ENCODE measurements around the gene TPD52L1.

The TPD52L1 gene

DNA sequence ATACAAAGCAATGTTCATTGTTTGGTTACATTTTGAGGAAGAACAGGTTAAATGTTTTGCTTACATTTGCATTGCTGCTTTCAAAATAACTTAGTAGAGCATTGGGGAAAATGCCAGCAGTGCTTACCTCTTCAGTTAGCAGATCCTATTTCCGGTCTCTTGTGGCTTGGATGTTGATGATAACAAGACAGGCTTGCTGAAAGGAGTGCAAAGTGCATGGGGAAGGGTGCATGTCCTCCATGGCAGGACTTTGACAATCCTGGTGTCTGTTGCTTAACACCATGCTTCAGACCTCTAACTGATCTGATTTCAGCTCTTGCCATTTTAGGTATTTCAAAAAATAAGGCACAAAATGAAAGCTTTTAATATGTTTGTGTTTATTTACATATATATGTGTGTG, 21.1 kb downstream of the TPD52L1 start:
- DNase-seq (ENCODE audit: extremely low read depth in 1 of 2, low read depth in 1 of 2) = no peak

GRCh38 chr6:125175466-125176048, 22.0 kb downstream of the TPD52L1 start:
- DNase-seq (ENCODE audit: extremely low read depth in 1 of 2, low read depth in 1 of 2) = no peak

- no peak for DNase-seq (ENCODE audit: extremely low read depth in 1 of 2, low read depth in 1 of 2)
Measured at GRCh38 chr6:125182237-125183008, 28.9 kb downstream of the TPD52L1 start.

- DNase-seq (ENCODE audit: extremely low read depth in 1 of 2, low read depth in 1 of 2) = no peak
Measured at GRCh38 chr6:125183391-125183790, 29.8 kb downstream of the TPD52L1 start.

- DNase-seq (ENCODE audit: extremely low read depth in 1 of 2, low read depth in 1 of 2) = no peak
Measured at GRCh38 chr6:125188037-125188436, 34.5 kb downstream of the TPD52L1 start.

DNA sequence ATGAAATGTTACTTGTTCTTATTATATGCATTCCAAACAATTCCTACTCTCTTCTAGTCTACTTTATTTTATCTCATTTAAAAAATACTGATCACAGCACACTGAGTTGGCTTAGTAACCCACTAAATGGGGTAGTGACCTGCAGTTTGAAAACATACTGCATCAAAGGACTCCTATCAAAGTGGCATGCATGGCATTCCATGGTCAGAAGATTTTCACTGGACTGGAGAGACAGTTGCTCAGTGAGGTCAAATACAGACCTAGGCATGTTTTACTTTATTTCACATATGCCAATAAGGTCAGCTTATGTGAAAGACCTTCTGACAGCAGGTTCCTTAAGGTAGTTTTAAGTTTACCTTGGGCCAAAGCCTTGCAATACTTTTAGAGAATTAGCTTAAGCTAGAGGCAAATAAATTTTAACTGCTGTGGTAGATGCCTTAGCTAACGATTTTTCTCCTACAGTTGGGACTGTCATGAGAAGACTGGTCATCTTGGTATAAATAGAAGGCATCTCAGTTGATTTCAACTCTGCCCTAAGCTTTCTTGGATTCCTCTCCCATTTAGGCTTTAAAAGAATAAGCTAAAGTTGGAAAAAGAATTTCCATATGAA, 35.1 kb downstream of the TPD52L1 start:
- no peak for DNase-seq (ENCODE audit: extremely low read depth in 1 of 2, low read depth in 1 of 2)

GRCh38 chr6:125189494-125189893, 35.9 kb downstream of the TPD52L1 start:
- DNase-seq (ENCODE audit: extremely low read depth in 1 of 2, low read depth in 1 of 2) = no peak

- DNase-seq (ENCODE audit: extremely low read depth in 1 of 2, low read depth in 1 of 2) = no peak
Measured at GRCh38 chr6:125190667-125191066, 37.1 kb downstream of the TPD52L1 start.

GRCh38 chr6:125191916-125192609, 38.5 kb downstream of the TPD52L1 start:
- peak; percentile 13 to 32 for DNase-seq (ENCODE audit: extremely low read depth in 1 of 2, low read depth in 1 of 2)

GRCh38 chr6:125192610-125192930, 39.0 kb downstream of the TPD52L1 start:
- DNase-seq (ENCODE audit: extremely low read depth in 1 of 2, low read depth in 1 of 2) = no peak

GRCh38 chr6:125193208-125193607, 39.6 kb downstream of the TPD52L1 start:
- no peak for DNase-seq (ENCODE audit: extremely low read depth in 1 of 2, low read depth in 1 of 2)

DNA sequence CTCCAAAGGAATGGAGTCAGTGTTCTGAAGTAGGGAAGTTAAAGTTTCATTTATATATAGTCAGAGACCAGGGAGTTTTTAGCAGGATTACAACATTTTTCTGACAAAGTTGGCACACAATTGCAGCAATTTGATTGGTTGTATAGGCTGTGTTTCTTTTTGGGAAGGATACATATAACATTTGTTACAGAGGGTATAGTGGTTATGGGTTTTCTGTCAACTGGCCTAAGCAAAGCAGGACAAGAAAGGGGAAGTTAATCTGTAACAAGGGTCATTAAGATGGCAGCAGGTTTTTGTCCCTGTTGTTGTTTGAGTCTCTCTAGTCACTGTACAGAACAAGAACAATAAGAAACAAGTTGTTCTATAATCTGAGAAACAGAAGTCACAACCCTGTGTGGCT, 41.4 kb downstream of the TPD52L1 start:
- DNase-seq (ENCODE audit: extremely low read depth in 1 of 2, low read depth in 1 of 2) = no peak

DNA sequence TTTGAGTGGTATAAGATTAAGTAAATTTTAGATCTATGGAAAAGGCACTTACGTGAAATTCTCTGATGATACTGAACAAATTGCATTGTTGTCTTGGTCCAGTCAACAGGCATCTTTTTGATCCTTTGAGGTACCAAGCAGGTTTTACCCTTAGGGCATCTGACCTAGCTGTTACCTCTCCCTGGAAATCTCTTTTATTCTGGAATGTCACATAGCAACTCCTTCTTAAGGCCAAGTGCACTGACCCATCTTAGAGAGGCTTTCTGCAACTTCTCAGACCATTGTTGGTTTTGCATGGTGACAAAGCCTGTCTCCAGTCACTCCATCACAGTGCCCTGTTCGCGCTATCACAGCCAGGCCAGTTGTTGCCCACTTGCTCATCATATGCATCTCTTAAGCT, 42.0 kb downstream of the TPD52L1 start:
- DNase-seq (ENCODE audit: extremely low read depth in 1 of 2, low read depth in 1 of 2) = no peak

DNA sequence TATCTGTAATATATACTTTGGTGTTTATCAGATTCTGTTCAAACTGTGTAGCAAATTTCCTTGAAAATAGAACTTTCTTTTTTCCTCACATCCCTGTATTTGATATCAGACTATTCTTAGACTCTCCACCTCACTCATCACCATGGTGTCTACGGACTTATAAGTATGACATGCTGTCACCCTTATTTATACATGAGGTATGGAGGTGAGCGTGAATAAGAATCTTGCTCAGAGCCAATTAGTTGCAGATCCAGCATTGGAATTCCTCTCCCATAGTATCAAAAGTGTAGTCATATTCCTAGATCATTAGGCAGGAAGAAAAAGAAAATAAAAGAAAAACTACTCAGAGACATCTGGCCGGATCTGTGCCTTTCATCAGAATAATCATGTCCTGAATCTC, 43.0 kb downstream of the TPD52L1 start:
- no peak for DNase-seq (ENCODE audit: extremely low read depth in 1 of 2, low read depth in 1 of 2)

DNA sequence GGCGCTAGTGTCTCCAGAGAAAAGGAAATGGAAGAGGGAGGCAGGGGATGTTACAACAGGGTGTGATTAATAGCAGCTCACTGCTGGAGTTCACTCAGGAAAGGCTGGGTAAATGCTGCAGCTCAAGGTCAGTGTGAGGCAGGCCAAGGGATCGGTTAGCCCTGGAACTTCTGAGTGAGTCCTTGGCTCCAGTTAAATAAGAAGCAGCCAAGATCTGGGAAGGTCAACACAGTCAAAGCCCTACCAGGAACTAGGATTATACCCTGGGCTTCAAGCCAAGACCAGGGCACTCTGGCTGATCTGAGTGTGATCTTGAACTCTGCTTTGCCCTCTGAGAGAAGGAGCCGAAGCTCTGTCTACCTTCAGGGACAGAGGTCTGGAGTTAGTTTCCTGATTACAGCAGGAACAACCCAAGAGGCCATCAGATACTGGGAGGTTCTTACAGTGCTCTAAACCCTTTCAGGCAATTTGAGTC, 44.3 kb downstream of the TPD52L1 start:
- no peak for DNase-seq (ENCODE audit: extremely low read depth in 1 of 2, low read depth in 1 of 2)

GRCh38 chr6:125198398-125198937, 44.9 kb downstream of the TPD52L1 start:
- DNase-seq (ENCODE audit: extremely low read depth in 1 of 2, low read depth in 1 of 2) = no peak

GRCh38 chr6:125200941-125201340, 47.4 kb downstream of the TPD52L1 start:
- DNase-seq (ENCODE audit: extremely low read depth in 1 of 2, low read depth in 1 of 2) = no peak

DNA sequence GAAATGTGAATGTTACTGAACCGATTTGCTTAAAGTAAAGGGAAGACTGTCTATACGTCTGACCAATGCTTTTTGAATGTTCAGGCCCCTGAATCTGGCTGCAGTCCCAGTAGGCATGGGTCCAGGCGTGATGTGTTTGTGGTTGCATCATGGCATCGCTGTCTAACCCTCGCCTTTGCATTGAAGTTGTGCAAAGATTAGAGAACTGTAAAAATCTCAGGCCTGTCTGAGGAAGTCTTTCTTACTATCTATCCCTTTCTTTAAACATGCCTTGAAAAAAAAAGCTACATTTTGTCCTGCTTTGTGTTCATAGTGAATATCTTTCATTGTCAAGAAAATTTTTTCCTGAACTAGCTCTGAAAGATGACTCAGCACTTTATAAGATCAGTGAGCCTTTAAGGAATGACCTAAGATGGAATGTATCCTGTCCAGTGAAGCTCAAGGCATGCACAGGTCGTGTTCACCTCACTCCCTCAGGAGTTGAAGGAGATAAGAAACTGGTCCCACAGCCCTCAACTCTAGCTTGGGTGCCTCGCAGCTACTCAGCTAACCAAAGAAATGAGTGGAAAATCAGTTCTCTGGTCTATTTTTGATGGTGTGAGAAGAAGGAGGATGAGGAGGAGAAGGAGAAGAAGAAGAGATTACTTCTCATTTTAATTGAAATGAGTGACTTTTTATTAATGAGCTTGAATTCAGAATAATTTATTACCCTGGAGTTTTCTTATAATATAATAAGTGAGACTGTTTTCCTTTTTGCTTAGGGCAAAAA, 48.6 kb downstream of the TPD52L1 start:
- DNase-seq (ENCODE audit: extremely low read depth in 1 of 2, low read depth in 1 of 2) = no peak

- no peak for DNase-seq (ENCODE audit: extremely low read depth in 1 of 2, low read depth in 1 of 2)
Measured at GRCh38 chr6:125203395-125203794, 49.8 kb downstream of the TPD52L1 start.

- no peak for DNase-seq (ENCODE audit: extremely low read depth in 1 of 2, low read depth in 1 of 2)
Measured at GRCh38 chr6:125205931-125206330, 52.4 kb downstream of the TPD52L1 start.

DNA sequence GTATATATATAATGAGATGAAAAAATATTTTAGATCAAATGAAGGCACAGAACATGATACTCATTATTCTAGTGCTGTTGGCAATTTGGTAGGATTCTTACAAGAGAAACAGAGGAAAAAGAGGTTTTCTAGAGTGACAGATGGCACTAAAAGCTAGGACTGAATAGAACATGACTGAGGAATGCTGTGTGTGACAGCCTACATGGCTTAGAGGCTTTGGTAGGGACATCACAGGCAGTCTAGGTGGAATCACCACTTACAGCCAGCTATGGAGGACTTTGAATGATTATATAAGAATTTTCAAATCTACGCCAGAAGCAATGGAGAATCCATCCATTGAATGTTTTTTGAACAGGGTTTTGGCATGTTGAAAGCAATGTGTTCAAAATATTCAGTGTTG, 52.8 kb downstream of the TPD52L1 start:
- no peak for DNase-seq (ENCODE audit: extremely low read depth in 1 of 2, low read depth in 1 of 2)
